Measurements from ENCODE around the gene CDC42BPG.

CDC42BPG gene

DNA sequence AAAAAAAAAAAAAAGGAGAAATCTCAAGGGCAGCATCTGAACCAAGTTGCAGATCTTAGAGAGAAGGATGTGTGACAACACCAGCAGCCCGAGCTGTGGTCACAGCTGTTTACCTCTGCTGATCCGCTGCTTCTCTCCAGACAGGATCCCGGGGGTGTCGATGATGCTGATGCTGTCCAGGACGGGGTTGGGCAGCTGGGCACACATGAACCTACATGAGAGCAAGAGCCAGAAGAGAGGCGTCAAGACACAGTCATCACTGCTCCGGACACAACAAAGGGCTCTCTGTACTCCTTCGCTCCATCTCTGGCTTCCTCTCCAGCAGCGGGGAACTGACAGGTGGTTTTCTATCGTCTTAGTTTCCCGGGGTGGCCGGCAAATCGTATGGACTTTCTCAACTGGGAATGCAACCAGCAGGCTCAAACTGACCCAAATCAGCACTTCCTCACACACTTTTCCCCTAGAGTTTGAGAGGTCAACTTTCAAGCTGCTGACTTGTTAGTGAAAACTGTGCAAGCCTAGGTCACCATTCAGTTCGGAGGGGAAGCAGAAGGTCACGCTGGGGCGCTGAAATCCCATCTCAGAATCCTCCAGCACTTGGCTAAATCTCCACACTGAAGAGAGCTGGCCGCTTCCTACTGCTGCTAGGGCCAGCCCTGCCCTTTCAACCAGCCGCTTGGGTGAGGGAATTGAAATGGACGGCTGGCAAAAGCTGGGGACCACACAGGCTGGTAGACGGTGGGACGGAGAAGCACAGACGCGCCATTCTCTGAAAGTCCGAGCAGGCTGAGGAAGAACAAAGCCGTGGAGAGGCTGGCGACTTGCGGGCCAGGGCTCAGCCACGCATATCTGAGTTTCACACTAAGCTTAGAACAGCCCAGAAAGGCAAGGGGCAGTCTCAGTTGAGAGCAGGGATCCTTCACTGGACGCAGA, 30.1 kb upstream of the CDC42BPG start:
- TF ChIP-seq, protein P1, sequence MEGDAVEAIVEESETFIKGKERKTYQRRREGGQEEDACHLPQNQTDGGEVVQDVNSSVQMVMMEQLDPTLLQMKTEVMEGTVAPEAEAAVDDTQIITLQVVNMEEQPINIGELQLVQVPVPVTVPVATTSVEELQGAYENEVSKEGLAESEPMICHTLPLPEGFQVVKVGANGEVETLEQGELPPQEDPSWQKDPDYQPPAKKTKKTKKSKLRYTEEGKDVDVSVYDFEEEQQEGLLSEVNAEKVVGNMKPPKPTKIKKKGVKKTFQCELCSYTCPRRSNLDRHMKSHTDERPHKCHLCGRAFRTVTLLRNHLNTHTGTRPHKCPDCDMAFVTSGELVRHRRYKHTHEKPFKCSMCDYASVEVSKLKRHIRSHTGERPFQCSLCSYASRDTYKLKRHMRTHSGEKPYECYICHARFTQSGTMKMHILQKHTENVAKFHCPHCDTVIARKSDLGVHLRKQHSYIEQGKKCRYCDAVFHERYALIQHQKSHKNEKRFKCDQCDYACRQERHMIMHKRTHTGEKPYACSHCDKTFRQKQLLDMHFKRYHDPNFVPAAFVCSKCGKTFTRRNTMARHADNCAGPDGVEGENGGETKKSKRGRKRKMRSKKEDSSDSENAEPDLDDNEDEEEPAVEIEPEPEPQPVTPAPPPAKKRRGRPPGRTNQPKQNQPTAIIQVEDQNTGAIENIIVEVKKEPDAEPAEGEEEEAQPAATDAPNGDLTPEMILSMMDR (IDR thresholded peaks at IDR 0.05; ENCODE audit: insufficient read depth, low read length, missing control alignments), result no peak
- ChIA-PET POLR2A (interaction anchor here (0.6 kb wide), 2 partner anchors 9 to 850 kb away, joined by 3 read pairs; no protein-coding TSS in a partner anchor), CTCF (interaction anchor here (1.6 to 28.0 kb wide), 5 partner anchors 10 to 140 kb away, joined by 7 to 1375 read pairs (median 32); partner anchors contain the start of genes ARL2 and CDC42BPG)
- H3K4me3 ChIP-seq (ENCODE audit: low read depth, low read length), result no peak overlapping the region
- DNase-seq (ENCODE audit: low read depth, low spot score), result no peak

DNA sequence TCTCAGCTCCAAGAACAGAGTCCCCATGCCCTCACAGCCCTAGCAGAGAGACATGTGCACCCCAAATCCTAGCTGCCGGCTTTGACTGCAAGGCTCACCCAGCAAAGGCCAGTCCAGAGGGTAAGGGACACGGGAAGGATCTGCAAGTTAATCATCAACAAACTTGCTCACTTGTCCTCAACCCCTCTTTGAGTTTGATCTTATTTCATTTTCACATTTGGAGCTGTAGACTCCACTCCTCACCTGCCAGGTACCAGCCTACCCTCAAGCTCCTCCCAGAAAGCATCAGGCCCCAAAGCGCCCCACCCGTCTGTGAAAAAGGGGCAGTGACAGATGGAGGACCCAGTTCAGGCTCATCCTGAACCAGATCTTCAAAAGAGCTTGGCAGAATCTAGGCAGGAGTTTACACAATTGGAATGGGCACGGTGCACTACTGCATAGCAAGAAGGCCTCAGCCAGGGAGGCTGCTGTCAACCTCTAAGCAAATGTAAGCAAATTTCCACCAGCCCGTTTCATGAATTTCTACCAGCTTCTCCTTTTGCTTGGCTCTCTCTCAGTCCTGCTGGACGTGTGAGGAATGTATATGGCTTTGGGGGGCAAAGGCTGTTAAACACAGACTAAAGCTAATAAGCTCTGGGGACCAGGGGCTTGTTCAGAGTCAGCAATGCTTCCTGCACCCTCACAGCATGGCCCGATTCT, 28.5 kb upstream of the CDC42BPG start:
- ChIA-PET CTCF (interaction anchor here (0.9 to 28.0 kb wide), 5 partner anchors 8 to 156 kb away, joined by 3 to 1375 read pairs (median 6); partner anchors contain the start of gene CDC42BPG), POLR2A (interaction anchor here (1.0 kb wide), 1 partner anchor 16 kb away, joined by 3 read pairs; no protein-coding TSS in a partner anchor)
- no peak for DNase-seq (ENCODE audit: low read depth, low spot score)
- H3K4me3 ChIP-seq (ENCODE audit: low read depth, low read length), result no peak overlapping the region
- TF ChIP-seq, protein P1 (IDR thresholded peaks at IDR 0.05; ENCODE audit: insufficient read depth, low read length, missing control alignments), result no peak

DNA sequence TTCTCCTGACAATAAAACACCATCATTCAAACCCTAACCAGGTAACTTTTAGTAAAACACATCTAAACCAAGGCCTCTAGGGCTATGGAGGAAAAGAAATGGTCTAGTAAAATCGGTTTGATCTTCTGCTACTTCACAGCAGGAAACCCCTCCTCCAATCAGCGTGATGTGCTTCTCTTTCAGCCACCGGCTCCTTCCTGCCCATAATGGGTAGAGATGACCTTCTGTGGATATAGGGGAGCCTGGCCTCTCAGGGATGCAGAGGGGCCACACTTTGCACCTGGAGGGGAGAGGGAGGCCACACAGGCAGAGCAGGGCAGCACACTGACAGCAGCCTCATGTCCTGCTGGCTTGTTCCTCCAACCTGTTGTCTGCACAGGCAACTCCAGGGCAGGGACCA, 27.0 kb upstream of the CDC42BPG start:
- no peak for DNase-seq (ENCODE audit: low read depth, low spot score)
- CTCF ChIA-PET, result interaction anchor here (2.3 to 28.0 kb wide), 2 partner anchors 17 to 19 kb away, joined by 7 to 1375 read pairs; partner anchors contain the start of gene CDC42BPG
- POLR2A ChIA-PET, result no interaction called here
- H3K4me3 ChIP-seq (ENCODE audit: low read depth, low read length), result no peak overlapping the region
- TF ChIP-seq, protein P1 (IDR thresholded peaks at IDR 0.05; ENCODE audit: insufficient read depth, low read length, missing control alignments), result no peak

DNA sequence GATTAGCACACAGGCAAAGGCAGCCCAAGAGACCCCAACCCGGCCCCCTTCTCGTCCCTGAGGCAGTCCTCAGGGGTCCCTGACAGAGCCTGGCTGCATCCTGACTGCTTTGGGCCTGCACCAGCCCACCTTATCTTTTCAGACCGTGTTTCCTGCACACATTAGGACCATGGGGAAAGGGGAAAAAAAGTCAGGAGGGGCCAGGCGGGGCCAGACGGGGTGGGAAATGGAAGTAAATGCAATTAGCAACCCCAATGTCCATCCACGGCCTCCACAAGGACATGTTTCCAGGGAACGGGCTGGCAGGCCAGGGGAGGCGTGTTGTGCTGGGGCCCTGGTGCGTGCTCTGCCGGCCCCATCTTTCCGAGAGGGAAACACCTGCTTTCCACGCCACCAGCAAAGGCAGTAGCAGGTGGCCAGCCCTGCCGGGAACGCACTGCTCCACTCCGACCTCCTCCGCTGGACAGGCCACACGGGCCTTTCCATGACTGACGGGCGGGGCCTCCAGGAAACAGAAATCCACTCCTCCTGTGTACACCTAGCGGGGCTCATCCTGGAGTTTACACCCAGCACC, 26.5 kb upstream of the CDC42BPG start:
- TF ChIP-seq, protein P1 (IDR thresholded peaks at IDR 0.05; ENCODE audit: insufficient read depth, low read length, missing control alignments), result no peak
- H3K4me3 ChIP-seq (ENCODE audit: low read depth, low read length), result peak overlapping the region; percentile 32
- ChIA-PET POLR2A (no interaction called here), CTCF (interaction anchor here (0.7 to 37.3 kb wide), 3 partner anchors 14 to 143 kb away, joined by 3 to 1375 read pairs (median 81); partner anchors contain the start of genes ARL2, CDC42BPG and EHD1)
- no peak for DNase-seq (ENCODE audit: low read depth, low spot score)

DNA sequence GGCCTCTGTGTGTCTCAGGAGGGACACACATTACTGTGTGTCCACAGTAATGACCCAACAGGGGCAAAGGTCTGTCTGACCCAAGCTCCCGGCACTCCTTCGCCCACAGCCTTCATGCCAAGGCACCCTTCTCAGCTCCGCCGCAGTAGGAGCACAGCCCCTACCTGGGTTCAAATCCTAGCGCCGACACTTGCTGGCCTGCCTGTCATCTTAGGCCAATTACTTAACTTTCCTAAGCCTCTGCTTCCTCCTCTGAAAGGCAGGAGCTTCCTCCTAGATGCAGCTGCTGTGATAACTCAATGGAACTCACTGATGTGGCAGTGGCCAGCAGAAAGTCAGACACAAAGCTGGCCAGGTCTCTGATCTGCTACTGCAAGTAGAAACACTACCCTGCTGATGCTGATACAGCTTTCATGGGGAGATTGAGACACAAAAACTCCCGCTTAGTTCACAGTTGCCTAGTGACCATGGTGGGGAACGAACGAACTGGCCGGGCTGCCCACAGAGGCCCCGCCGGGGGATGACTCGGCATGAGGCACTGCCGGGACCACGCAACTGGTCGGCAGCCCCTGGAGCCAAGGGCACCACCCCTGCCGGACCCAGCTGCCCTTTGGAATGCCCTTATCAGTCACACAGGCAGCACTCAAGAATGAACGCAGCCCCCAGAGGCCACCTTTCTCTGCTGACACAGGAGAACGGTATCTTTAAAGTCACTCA, 25.9 kb upstream of the CDC42BPG start:
- ChIA-PET POLR2A (interaction anchor here (3.6 kb wide), 1 partner anchor 7 kb away, joined by 46 read pairs; the partner anchor contains the start of gene EHD1), CTCF (interaction anchor here (0.7 to 37.3 kb wide), 5 partner anchors 15 to 144 kb away, joined by 3 to 1375 read pairs (median 21); partner anchors contain the start of genes ARL2, CDC42BPG and EHD1)
- peak overlapping the region; percentile 32 for H3K4me3 ChIP-seq (ENCODE audit: low read depth, low read length)
- TF ChIP-seq, protein P1 (IDR thresholded peaks at IDR 0.05; ENCODE audit: insufficient read depth, low read length, missing control alignments), result no peak
- DNase-seq (ENCODE audit: low read depth, low spot score), result no peak
